ENCODE measurements around the gene METTL16. TPM values are rescaled to one million over a fixed set of nuclear protein-coding genes. Genes with fewer than 3 reads are reported as not detected.
A peak's percentile ranks its signal among the peaks of the same experiment; 100 is the strongest.

METTL16 gene
- total and polyA plus RNA-seq, 7 donors: 6.5 to 33.2 (median 18.3) TPM

- H3K4me1 ChIP-seq: peaks cover 4 to 73% (median 67%) of the 10 kb centered on the region in 4 donors
- DNase-seq: peak; percentile 74
- no peaks in the 10 kb centered on the region for H3K27me3 ChIP-seq
- TF ChIP-seq CTCF (IDR thresholded peaks at IDR 0.05) (no peak), POLR2AphosphoS5 (IDR thresholded peaks at IDR 0.05) (no peak), POLR2A (IDR thresholded peaks at IDR 0.05) (no peak), EP300 (IDR thresholded peaks at IDR 0.05) (no peak)
- WGBS, 2 donors: 35 to 57% methylated on average over 15 of the region's 15 CpGs
- intact Hi-C loops (cut with DNase I): no loop called here
- no peaks in the 10 kb centered on the region for H3K36me3 ChIP-seq
- H3K27ac ChIP-seq: peak overlapping the region; percentile 97 to 100 (median 98)
- peak overlapping the region; percentile 71 to 94 (median 89) for H3K4me3 ChIP-seq
- no peaks in the 10 kb centered on the region for H3K9me3 ChIP-seq
Observed at GRCh38 chr17:2402544-2402943, 109.1 kb downstream of the METTL16 start.

GRCh38 chr17:2401426-2402221 is 110.1 kb downstream of the METTL16 start:
- no peaks in the 10 kb centered on the region for H3K9me3 ChIP-seq
- WGBS, 2 donors: 0% methylated on average over 72 of the region's 72 CpGs
- no peaks in the 10 kb centered on the region for H3K27me3 ChIP-seq
- H3K27ac ChIP-seq: peak overlapping the region; percentile 97 to 100 (median 98)
- peaks cover 4 to 73% (median 64%) of the 10 kb centered on the region in 4 donors for H3K4me1 ChIP-seq
- intact Hi-C loops (cut with DNase I): loop anchor here (1.0 kb wide), 1 partner anchor 8 kb away; no protein-coding TSS in a partner anchor
- peak; percentile 100 for DNase-seq
- no peaks in the 10 kb centered on the region for H3K36me3 ChIP-seq
- peak; percentile 64 to 89 (median 84) for TF ChIP-seq POLR2AphosphoS5 (IDR thresholded peaks at IDR 0.05)
- TF ChIP-seq POLR2A (IDR thresholded peaks at IDR 0.05): no peak
- TF ChIP-seq EP300 (IDR thresholded peaks at IDR 0.05): peak in 2 of 4 donors; percentile 76 to 78
- TF ChIP-seq CTCF (IDR thresholded peaks at IDR 0.05): no peak
- peak overlapping the region; percentile 71 to 94 (median 89) for H3K4me3 ChIP-seq

GRCh38 chr17:2400877-2401425 is 110.7 kb downstream of the METTL16 start, which contains the start of gene MNT:
TSS of gene MNT (minus strand) at chr17:2401060. CDS start at chr17:2400712, 348 bp downstream.
- intact Hi-C loops (cut with DNase I): loop anchor here (1.0 kb wide), 1 partner anchor 8 kb away; no protein-coding TSS in a partner anchor
- H3K4me1 ChIP-seq: peaks cover 6 to 73% (median 64%) of the 10 kb centered on the region in 4 donors
- DNase-seq: peak; percentile 98
- H3K36me3 ChIP-seq: no peaks in the 10 kb centered on the region
- TF ChIP-seq CTCF (IDR thresholded peaks at IDR 0.05): no peak
- peak; percentile 75 to 95 (median 88) for TF ChIP-seq POLR2AphosphoS5 (IDR thresholded peaks at IDR 0.05)
- TF ChIP-seq EP300 (IDR thresholded peaks at IDR 0.05): peak in 1 of 4 donors; percentile 16
- no peak for TF ChIP-seq POLR2A (IDR thresholded peaks at IDR 0.05)
- H3K4me3 ChIP-seq: peak within 1 kb of the TSS; percentile 71 to 94 (median 89)
- H3K9me3 ChIP-seq: no peaks in the 10 kb centered on the region
- no peaks in the 10 kb centered on the region for H3K27me3 ChIP-seq
- 1% methylated on average over 51 of the region's 51 CpGs for WGBS, 2 donors
- peak within 1 kb of the TSS; percentile 97 to 100 (median 98) for H3K27ac ChIP-seq

- H3K27me3 ChIP-seq: no peaks in the 10 kb centered on the region
- intact Hi-C loops (cut with DNase I): no loop called here
- no peak for TF ChIP-seq CTCF (IDR thresholded peaks at IDR 0.05)
- TF ChIP-seq POLR2A (IDR thresholded peaks at IDR 0.05): no peak
- no peak for TF ChIP-seq EP300 (IDR thresholded peaks at IDR 0.05)
- TF ChIP-seq POLR2AphosphoS5 (IDR thresholded peaks at IDR 0.05): no peak
- H3K4me3 ChIP-seq: peak overlapping the region; percentile 71 to 94 (median 89)
- WGBS, 2 donors: 0% methylated on average over 43 of the region's 43 CpGs
- H3K27ac ChIP-seq: peak overlapping the region; percentile 97 to 100 (median 98)
- H3K4me1 ChIP-seq: peaks cover 6 to 73% (median 64%) of the 10 kb centered on the region in 4 donors
- peak; percentile 83 for DNase-seq
- H3K36me3 ChIP-seq: no peaks in the 10 kb centered on the region
- no peaks in the 10 kb centered on the region for H3K9me3 ChIP-seq
Observed at GRCh38 chr17:2400474-2400866, 111.2 kb downstream of the METTL16 start.
